NT2/D1 (cell line): ENCODE results near the gene RFX6.

Source experiments
- SUZ12 ChIP-seq: IDR thresholded peaks from 2 replicates; pipeline ENCODE4 v1.6.1; 2011; ENCODE audit not compliant: insufficient read length, insufficient read depth; ENCODE audit errors: extremely low read depth
- YY1 ChIP-seq: IDR thresholded peaks from 2 replicates; pipeline ENCODE4 v1.6.1; 2011; ENCODE audit not compliant: insufficient read length, insufficient read depth
- ZNF274 ChIP-seq: IDR thresholded peaks from 2 replicates; pipeline ENCODE4 v1.6.1; 2011; ENCODE audit warnings: mild to moderate bottlenecking, low read depth, low read length

DNA sequence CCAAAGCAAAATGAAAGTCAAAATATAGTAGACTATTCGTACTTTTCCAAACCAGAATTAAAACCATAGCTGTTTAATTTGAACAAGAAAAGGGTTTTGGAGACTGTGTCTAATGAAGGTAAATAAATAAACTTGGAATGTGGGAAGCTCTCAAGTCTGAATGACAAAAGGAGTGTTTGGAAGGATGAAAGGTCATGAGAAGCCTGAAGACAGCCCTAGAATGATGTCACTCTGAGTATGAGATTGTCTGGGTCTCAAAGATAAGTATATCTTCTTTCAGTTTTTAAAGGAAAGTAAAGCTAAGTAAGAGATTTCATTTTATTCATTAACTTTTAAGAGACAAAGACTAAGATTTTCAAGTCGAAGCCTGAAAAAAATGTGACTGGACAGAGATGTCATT, 72.9 kb downstream of the RFX6 start:
- TF ChIP-seq YY1: no peak
- no peak for TF ChIP-seq SUZ12
- TF ChIP-seq ZNF274: no peak
